GM19023 (cell line): ENCODE measurements around the gene MST1.
"Not testable (repeated sequence)": the region's sequence is repeated elsewhere in the genome, so short reads cannot be mapped to it uniquely, and the experiment has no call there.

ENCODE experiments used
- ATAC-seq: cut with Tn5 transposase; IDR thresholded peaks from one replicate; pipeline ENCODE4 v1.9.1; 2021; ENCODE audit warnings: mild to moderate bottlenecking, moderate library complexity; ENCODE audit not compliant: unreplicated experiment

Gene MST1

GRCh38 chr3:49701388-49702077, 12.3 kb upstream of the MST1 start:
- no peak for ATAC-seq

- ATAC-seq = no peak
Observed at GRCh38 chr3:49700453-49701128, 11.3 kb upstream of the MST1 start.

GRCh38 chr3:49700014-49700413, 10.7 kb upstream of the MST1 start:
- ATAC-seq = no peak

- no peak for ATAC-seq
Observed at GRCh38 chr3:49699281-49699979, 10.2 kb upstream of the MST1 start.

GRCh38 chr3:49695350-49696015, 6.2 kb upstream of the MST1 start:
- not testable (repeated sequence) for ATAC-seq

GRCh38 chr3:49694409-49695070, 5.3 kb upstream of the MST1 start:
- not testable (repeated sequence) for ATAC-seq

GRCh38 chr3:49691481-49691880, 2.2 kb upstream of the MST1 start:
- ATAC-seq = not testable (repeated sequence)

- not testable (repeated sequence) for ATAC-seq
Observed at GRCh38 chr3:49690856-49691255, 1.6 kb upstream of the MST1 start.

GRCh38 chr3:49689908-49690624, 792 bp upstream of the MST1 start:
- not testable (repeated sequence) for ATAC-seq

GRCh38 chr3:49688338-49689045, 782 bp downstream of the MST1 start:
- ATAC-seq = not testable (repeated sequence)

- not testable (repeated sequence) for ATAC-seq
Observed at GRCh38 chr3:49687424-49687795, 1.9 kb downstream of the MST1 start.

GRCh38 chr3:49686769-49687423, 2.4 kb downstream of the MST1 start:
- ATAC-seq = not testable (repeated sequence)

GRCh38 chr3:49686346-49686745, 2.9 kb downstream of the MST1 start:
- ATAC-seq = not testable (repeated sequence)

GRCh38 chr3:49685846-49686245, 3.4 kb downstream of the MST1 start:
- ATAC-seq = not testable (repeated sequence)

GRCh38 chr3:49685103-49685502, 4.2 kb downstream of the MST1 start:
- ATAC-seq = not testable (repeated sequence)

GRCh38 chr3:49684453-49684852, 4.8 kb downstream of the MST1 start:
- ATAC-seq = not testable (repeated sequence)

GRCh38 chr3:49683162-49683561, 6.1 kb downstream of the MST1 start:
- no peak for ATAC-seq

- no peak for ATAC-seq
Observed at GRCh38 chr3:49681543-49681942, 7.7 kb downstream of the MST1 start.

- no peak for ATAC-seq
Observed at GRCh38 chr3:49681232-49681522, 8.1 kb downstream of the MST1 start.
